Glutamatergic neuron (in vitro differentiated cells): ENCODE data around the gene NBAS. TPM values are rescaled to one million over a fixed set of nuclear protein-coding genes. Genes with fewer than 3 reads are reported as not detected.
A peak's percentile ranks its signal among the peaks of the same experiment; 100 is the strongest.

Source experiments
- DNase-seq: peaks from one replicate; pipeline ENCODE4 v3.0.0; 2022
- H3K27ac Mint-ChIP-seq: one replicate; pipeline ENCODE4 v1.8.0; 2020; ENCODE audit warnings: mild to moderate bottlenecking, mixed read lengths, inconsistent platforms; ENCODE audit not compliant: unreplicated experiment
- H3K27me3 Mint-ChIP-seq: one replicate; pipeline ENCODE4 v1.8.0; 2020; ENCODE audit warnings: mild to moderate bottlenecking, moderate library complexity, mixed read lengths, inconsistent platforms; ENCODE audit not compliant: unreplicated experiment
- H3K36me3 Mint-ChIP-seq: one replicate; pipeline ENCODE4 v1.8.0; 2020; ENCODE audit warnings: mild to moderate bottlenecking, mixed read lengths, inconsistent platforms; ENCODE audit not compliant: unreplicated experiment
- H3K4me1 Mint-ChIP-seq: one replicate; pipeline ENCODE4 v1.8.0; 2020; ENCODE audit warnings: mild to moderate bottlenecking, low read depth, mixed read lengths, inconsistent platforms; ENCODE audit not compliant: unreplicated experiment
- H3K4me3 Mint-ChIP-seq: one replicate; pipeline ENCODE4 v1.8.0; 2020; ENCODE audit warnings: mild to moderate bottlenecking, mixed read lengths, inconsistent platforms; ENCODE audit not compliant: unreplicated experiment
- H3K9me3 Mint-ChIP-seq: one replicate; pipeline ENCODE4 v1.8.0; 2020; ENCODE audit warnings: mild to moderate bottlenecking, moderate library complexity, mixed read lengths, inconsistent platforms; ENCODE audit not compliant: unreplicated experiment
- CTCF ChIP-seq: fragments of 200-600 bp; sonication (generic); IDR thresholded peaks from one replicate; pipeline ENCODE4 v1.5.0; 2021; ENCODE audit not compliant: partially characterized antibody, unreplicated experiment
- total RNA-seq: library from RNA; stranded (reverse); fragmentation: NEBNext Ultra II Directional; extraction: Animal tissue kit (Norgen Biotek cat#: 25700); gene quantifications from one replicate; pipeline ENCODE4 v1.2.1, GENCODE V29; 2021; ENCODE audit not compliant: unreplicated experiment

NBAS gene
- total RNA-seq, 1 donor from 2014 or later, result 46.1 TPM

GRCh38 chr2:15591692-15592463, 30.7 kb upstream of the NBAS start, which contains the start of gene DDX1:
Gene DDX1 (plus strand): TSS chr2:15591868. CDS start chr2:15591934, 66 bp downstream.
- Mint-ChIP-seq H3K9me3 (peaks cover 12% of the 10 kb centered on the region), H3K27me3 (peaks cover 13% of the 10 kb centered on the region), H3K36me3 (no peaks in the 10 kb centered on the region), H3K4me3 (peak within 1 kb of the TSS; percentile 96), H3K4me1 (peaks cover 15% of the 10 kb centered on the region), H3K27ac (peak within 1 kb of the TSS; percentile 99)
- DNase-seq, result peak; percentile 90
- peak; percentile 3 for TF ChIP-seq CTCF

GRCh38 chr2:15591373-15591691, 30.2 kb upstream of the NBAS start:
- peaks cover 13% of the 10 kb centered on the region for H3K27me3 Mint-ChIP-seq
- DNase-seq, result no peak
- H3K9me3 Mint-ChIP-seq, result peaks cover 12% of the 10 kb centered on the region
- H3K36me3 Mint-ChIP-seq, result no peaks in the 10 kb centered on the region
- TF ChIP-seq CTCF, result no peak
- H3K4me1 Mint-ChIP-seq, result peaks cover 15% of the 10 kb centered on the region
- H3K4me3 Mint-ChIP-seq, result peak overlapping the region; percentile 96
- H3K27ac Mint-ChIP-seq, result peak overlapping the region; percentile 99

- Mint-ChIP-seq H3K4me1 (peaks cover 13% of the 10 kb centered on the region), H3K27me3 (peaks cover 13% of the 10 kb centered on the region), H3K27ac (no peak overlapping the region), H3K4me3 (no peak overlapping the region), H3K36me3 (no peaks in the 10 kb centered on the region), H3K9me3 (peaks cover 8% of the 10 kb centered on the region)
- TF ChIP-seq CTCF, result peak; percentile 61
- DNase-seq, result peak; percentile 82
These were observed 27.3 kb upstream of the NBAS start for GRCh38 chr2:15588329-15588919.

- H3K27me3 Mint-ChIP-seq, result no peaks in the 10 kb centered on the region
- no peak for DNase-seq
- H3K36me3 Mint-ChIP-seq, result no peaks in the 10 kb centered on the region
- H3K27ac Mint-ChIP-seq, result no peak overlapping the region
- peaks cover 3% of the 10 kb centered on the region for H3K4me1 Mint-ChIP-seq
- no peak for TF ChIP-seq CTCF
- no peaks in the 10 kb centered on the region for H3K9me3 Mint-ChIP-seq
- H3K4me3 Mint-ChIP-seq, result no peak overlapping the region
These were observed 23.8 kb upstream of the NBAS start for GRCh38 chr2:15584767-15585469.

- Mint-ChIP-seq H3K27ac (no peak overlapping the region), H3K27me3 (no peaks in the 10 kb centered on the region), H3K9me3 (no peaks in the 10 kb centered on the region), H3K36me3 (no peaks in the 10 kb centered on the region), H3K4me3 (no peak overlapping the region), H3K4me1 (peaks cover under 1% of the 10 kb centered on the region)
- DNase-seq, result no peak
- TF ChIP-seq CTCF, result no peak
These were observed 23.2 kb upstream of the NBAS start for GRCh38 chr2:15584316-15584715.
